ENCODE results near the gene HLA-A. TPM values are rescaled to one million over a fixed set of nuclear protein-coding genes. Genes with fewer than 3 reads are reported as not detected.

Gene HLA-A
- total RNA-seq, 1 donor from 2014 or later: 107 TPM

DNA sequence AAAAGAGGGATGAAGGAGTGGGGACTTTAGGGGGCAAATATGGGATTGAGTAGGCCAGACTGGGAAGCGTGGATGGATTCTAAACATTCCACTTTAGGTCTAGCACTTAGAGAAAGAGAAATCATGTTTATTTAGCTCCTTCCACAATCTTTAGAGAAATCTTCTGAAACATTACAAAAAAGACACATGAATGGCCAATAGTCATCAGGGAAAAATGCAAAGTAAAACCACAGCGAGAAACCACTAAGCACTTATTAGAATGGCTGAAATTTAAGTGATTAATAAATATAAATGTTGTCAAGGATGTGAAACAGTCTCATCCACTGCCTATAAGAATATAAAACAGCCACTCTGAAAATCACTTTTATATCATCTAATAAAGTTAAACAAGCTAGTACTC is 46.9 kb downstream of the HLA-A start:
- Histone ChIP-seq H4K20me1 (ENCODE audit: low read depth) (no peaks in the 10 kb centered on the region), H3K4me3 (no peak overlapping the region), H3K27ac (no peak overlapping the region), H3K4me2 (no peak overlapping the region), H3K9ac (no peak overlapping the region), H3K9me3 (ENCODE audit: low read depth) (no peaks in the 10 kb centered on the region), H3K36me3 (no peaks in the 10 kb centered on the region), H3K27me3 (peaks cover 35% of the 10 kb centered on the region), H3F3A (ENCODE audit: low read depth) (no peaks in the 10 kb centered on the region), H3K4me1 (no peaks in the 10 kb centered on the region), H3K79me2 (ENCODE audit: low read depth) (no peaks in the 10 kb centered on the region), H2AFZ (replicated peaks) (no peak overlapping the region)
- no peak overlapping the region for H3K4me3 Mint-ChIP-seq
- H3K27me3 Mint-ChIP-seq (ENCODE audit: insufficient read depth, low read depth): no peaks in the 10 kb centered on the region
- no peaks in the 10 kb centered on the region for H3K36me3 Mint-ChIP-seq
- H3K4me1 Mint-ChIP-seq: no peaks in the 10 kb centered on the region
- DNase-seq (ENCODE audit: low spot score): no peak
- H3K27ac Mint-ChIP-seq: no peak overlapping the region
- H3K9me3 Mint-ChIP-seq: no peaks in the 10 kb centered on the region
- TF ChIP-seq EZH2 (IDR thresholded peaks at IDR 0.05) (no peak), EZH2phosphoT487 (IDR thresholded peaks at IDR 0.05) (no peak)
- TF ChIP-seq, protein P1, sequence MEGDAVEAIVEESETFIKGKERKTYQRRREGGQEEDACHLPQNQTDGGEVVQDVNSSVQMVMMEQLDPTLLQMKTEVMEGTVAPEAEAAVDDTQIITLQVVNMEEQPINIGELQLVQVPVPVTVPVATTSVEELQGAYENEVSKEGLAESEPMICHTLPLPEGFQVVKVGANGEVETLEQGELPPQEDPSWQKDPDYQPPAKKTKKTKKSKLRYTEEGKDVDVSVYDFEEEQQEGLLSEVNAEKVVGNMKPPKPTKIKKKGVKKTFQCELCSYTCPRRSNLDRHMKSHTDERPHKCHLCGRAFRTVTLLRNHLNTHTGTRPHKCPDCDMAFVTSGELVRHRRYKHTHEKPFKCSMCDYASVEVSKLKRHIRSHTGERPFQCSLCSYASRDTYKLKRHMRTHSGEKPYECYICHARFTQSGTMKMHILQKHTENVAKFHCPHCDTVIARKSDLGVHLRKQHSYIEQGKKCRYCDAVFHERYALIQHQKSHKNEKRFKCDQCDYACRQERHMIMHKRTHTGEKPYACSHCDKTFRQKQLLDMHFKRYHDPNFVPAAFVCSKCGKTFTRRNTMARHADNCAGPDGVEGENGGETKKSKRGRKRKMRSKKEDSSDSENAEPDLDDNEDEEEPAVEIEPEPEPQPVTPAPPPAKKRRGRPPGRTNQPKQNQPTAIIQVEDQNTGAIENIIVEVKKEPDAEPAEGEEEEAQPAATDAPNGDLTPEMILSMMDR (IDR thresholded peaks at IDR 0.05): no peak

DNA sequence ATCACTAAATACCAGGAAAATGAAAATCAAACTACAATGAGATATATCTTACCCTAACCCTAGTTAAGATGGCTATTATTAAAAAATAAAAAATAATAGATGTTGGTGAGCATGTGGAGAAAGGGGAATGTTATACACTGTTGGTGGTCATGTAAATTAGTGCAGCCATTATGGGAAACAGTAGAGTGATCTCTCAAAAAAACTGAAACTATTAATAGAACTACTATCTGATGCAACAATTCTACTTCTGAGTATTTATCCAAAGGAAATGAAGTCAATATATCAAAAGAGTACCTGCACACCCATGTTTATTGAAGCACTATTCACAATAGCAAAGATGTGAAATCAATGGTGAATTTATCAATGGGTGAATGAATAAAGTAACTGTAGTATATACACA is 48.6 kb downstream of the HLA-A start:
- H3K4me2 ChIP-seq: no peak overlapping the region
- no peak overlapping the region for H2AFZ ChIP-seq (replicated peaks)
- no peaks in the 10 kb centered on the region for H3K9me3 ChIP-seq (ENCODE audit: low read depth)
- H3K4me1 Mint-ChIP-seq: no peaks in the 10 kb centered on the region
- H3K36me3 ChIP-seq: no peaks in the 10 kb centered on the region
- no peak for DNase-seq (ENCODE audit: low spot score)
- H3K4me1 ChIP-seq: no peaks in the 10 kb centered on the region
- H3K9ac ChIP-seq: no peak overlapping the region
- H3K79me2 ChIP-seq (ENCODE audit: low read depth): no peaks in the 10 kb centered on the region
- no peaks in the 10 kb centered on the region for H4K20me1 ChIP-seq (ENCODE audit: low read depth)
- no peak overlapping the region for H3K4me3 ChIP-seq
- no peaks in the 10 kb centered on the region for H3K9me3 Mint-ChIP-seq
- H3K27me3 ChIP-seq: peaks cover 35% of the 10 kb centered on the region
- H3K27ac ChIP-seq: no peak overlapping the region
- H3K4me3 Mint-ChIP-seq: no peak overlapping the region
- no peaks in the 10 kb centered on the region for H3F3A ChIP-seq (ENCODE audit: low read depth)
- H3K36me3 Mint-ChIP-seq: no peaks in the 10 kb centered on the region
- no peak for TF ChIP-seq EZH2phosphoT487 (IDR thresholded peaks at IDR 0.05)
- no peak for TF ChIP-seq EZH2 (IDR thresholded peaks at IDR 0.05)
- TF ChIP-seq, protein P1 (IDR thresholded peaks at IDR 0.05): no peak
- no peak overlapping the region for H3K27ac Mint-ChIP-seq
- H3K27me3 Mint-ChIP-seq (ENCODE audit: insufficient read depth, low read depth): peaks cover 6% of the 10 kb centered on the region

DNA sequence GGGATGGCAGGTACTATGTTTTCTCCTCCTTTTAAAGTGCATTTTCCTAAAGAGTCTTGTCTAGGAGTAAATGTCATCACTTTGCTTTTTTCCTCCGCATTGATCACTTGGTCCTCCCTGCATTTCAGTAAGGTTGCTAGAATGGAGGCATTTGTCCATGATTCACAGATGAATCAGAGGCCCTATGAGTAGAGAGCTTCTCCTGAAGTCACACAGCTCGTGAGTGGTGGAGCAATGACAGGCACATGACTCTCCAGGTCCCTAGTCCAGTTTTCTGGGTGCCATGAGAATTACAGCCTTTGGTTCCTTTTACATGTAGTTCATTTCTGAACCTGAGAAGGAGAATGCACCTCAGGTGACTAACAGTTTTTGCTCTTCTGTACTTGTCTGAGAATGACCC is 50.5 kb downstream of the HLA-A start:
- H3K36me3 Mint-ChIP-seq: no peaks in the 10 kb centered on the region
- H3K9ac ChIP-seq: no peak overlapping the region
- no peaks in the 10 kb centered on the region for H3K4me1 Mint-ChIP-seq
- TF ChIP-seq, protein P1 (IDR thresholded peaks at IDR 0.05): no peak
- TF ChIP-seq EZH2phosphoT487 (IDR thresholded peaks at IDR 0.05): no peak
- TF ChIP-seq EZH2 (IDR thresholded peaks at IDR 0.05): no peak
- H3K27me3 ChIP-seq: peaks cover 35% of the 10 kb centered on the region
- no peak overlapping the region for H3K4me3 ChIP-seq
- H3K27ac Mint-ChIP-seq: no peak overlapping the region
- no peaks in the 10 kb centered on the region for H3K4me1 ChIP-seq
- H2AFZ ChIP-seq (replicated peaks): no peak overlapping the region
- no peaks in the 10 kb centered on the region for H3K9me3 Mint-ChIP-seq
- no peaks in the 10 kb centered on the region for H3K36me3 ChIP-seq
- no peak overlapping the region for H3K4me3 Mint-ChIP-seq
- no peaks in the 10 kb centered on the region for H4K20me1 ChIP-seq (ENCODE audit: low read depth)
- H3K9me3 ChIP-seq (ENCODE audit: low read depth): no peaks in the 10 kb centered on the region
- H3F3A ChIP-seq (ENCODE audit: low read depth): no peaks in the 10 kb centered on the region
- no peaks in the 10 kb centered on the region for H3K79me2 ChIP-seq (ENCODE audit: low read depth)
- no peak for DNase-seq (ENCODE audit: low spot score)
- no peak overlapping the region for H3K4me2 ChIP-seq
- H3K27me3 Mint-ChIP-seq (ENCODE audit: insufficient read depth, low read depth): peaks cover 6% of the 10 kb centered on the region
- H3K27ac ChIP-seq: no peak overlapping the region
